RWPE2 (cell line): ENCODE measurements around the gene SPTBN4.

Experiments
- ATAC-seq: fragments of 200-7000 bp; cut with Tn5 transposase; 3 replicates; pipeline ENCODE4 v1.9.1; 2021; ENCODE audit warnings: low read depth
- DNase-seq: peaks from one replicate; pipeline ENCODE4 v3.0.0-alpha.2; 2020; ENCODE audit warnings: low spot score
- H3K27ac ChIP-seq: fragments of 450-650 bp; 2 replicates; pipeline ENCODE4 v1.5.1; 2017; ENCODE audit warnings: mild to moderate bottlenecking; ENCODE audit not compliant: poor library complexity, severe bottlenecking
- H3K27me3 ChIP-seq: fragments of 250-450 bp; sonication (Bioruptor Pico); 2 replicates; pipeline ENCODE4 v1.5.1; 2021; ENCODE audit warnings: mild to moderate bottlenecking, moderate library complexity; ENCODE audit not compliant: insufficient read depth, poor library complexity, severe bottlenecking
- H3K36me3 ChIP-seq: fragments of 250-450 bp; sonication (Bioruptor Pico); 2 replicates; pipeline ENCODE4 v1.5.1; 2020; ENCODE audit warnings: low read depth, mild to moderate bottlenecking, moderate library complexity
- H3K4me1 ChIP-seq: fragments of 250-450 bp; sonication (Bioruptor Pico); 2 replicates; pipeline ENCODE4 v1.5.1; 2021; ENCODE audit warnings: mild to moderate bottlenecking, moderate library complexity; ENCODE audit not compliant: insufficient read depth, poor library complexity, severe bottlenecking
- H3K4me3 ChIP-seq: fragments of 250-450 bp; sonication (Bioruptor Pico); 2 replicates; pipeline ENCODE4 v1.5.1; 2021; ENCODE audit warnings: mild to moderate bottlenecking, moderate library complexity; ENCODE audit not compliant: severe bottlenecking
- H3K9me3 ChIP-seq: fragments of 250-450 bp; sonication (Bioruptor Pico); 2 replicates; pipeline ENCODE4 v1.5.1; 2021; ENCODE audit warnings: mild to moderate bottlenecking, moderate library complexity; ENCODE audit not compliant: severe bottlenecking
- TF ChIP-seq, protein P1 (sequence below): fragments of 450-650 bp; IDR thresholded peaks from one replicate; pipeline ENCODE4 v1.5.1; 2017; ENCODE audit warnings: mild to moderate bottlenecking, moderate library complexity; ENCODE audit not compliant: poor library complexity, severe bottlenecking

Gene SPTBN4

DNA sequence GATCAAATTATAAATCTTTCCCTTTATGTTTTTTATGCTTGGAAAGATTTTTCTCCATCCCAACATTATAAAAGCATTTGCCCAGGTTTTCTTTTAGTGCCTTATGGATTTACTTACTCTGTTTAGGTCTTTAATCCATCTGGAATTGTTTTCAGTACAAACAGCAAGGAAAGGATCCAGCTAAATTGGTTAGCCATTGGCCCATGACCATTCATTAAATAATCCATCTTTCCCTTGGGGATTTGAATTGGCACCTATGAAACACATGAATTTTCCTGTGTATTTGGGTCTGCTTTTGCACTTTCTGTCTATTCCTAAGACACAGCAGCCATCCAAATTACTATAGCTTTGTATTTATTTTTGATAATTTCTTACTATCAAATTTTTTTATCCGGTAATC, 81.0 kb downstream of the SPTBN4 start:
- Histone ChIP-seq H3K4me1 (no peaks in the 10 kb centered on the region), H3K4me3 (no peak overlapping the region), H3K9me3 (no peaks in the 10 kb centered on the region), H3K27ac (no peak overlapping the region), H3K36me3 (no peaks in the 10 kb centered on the region), H3K27me3 (no peaks in the 10 kb centered on the region)
- TF ChIP-seq, protein P1, sequence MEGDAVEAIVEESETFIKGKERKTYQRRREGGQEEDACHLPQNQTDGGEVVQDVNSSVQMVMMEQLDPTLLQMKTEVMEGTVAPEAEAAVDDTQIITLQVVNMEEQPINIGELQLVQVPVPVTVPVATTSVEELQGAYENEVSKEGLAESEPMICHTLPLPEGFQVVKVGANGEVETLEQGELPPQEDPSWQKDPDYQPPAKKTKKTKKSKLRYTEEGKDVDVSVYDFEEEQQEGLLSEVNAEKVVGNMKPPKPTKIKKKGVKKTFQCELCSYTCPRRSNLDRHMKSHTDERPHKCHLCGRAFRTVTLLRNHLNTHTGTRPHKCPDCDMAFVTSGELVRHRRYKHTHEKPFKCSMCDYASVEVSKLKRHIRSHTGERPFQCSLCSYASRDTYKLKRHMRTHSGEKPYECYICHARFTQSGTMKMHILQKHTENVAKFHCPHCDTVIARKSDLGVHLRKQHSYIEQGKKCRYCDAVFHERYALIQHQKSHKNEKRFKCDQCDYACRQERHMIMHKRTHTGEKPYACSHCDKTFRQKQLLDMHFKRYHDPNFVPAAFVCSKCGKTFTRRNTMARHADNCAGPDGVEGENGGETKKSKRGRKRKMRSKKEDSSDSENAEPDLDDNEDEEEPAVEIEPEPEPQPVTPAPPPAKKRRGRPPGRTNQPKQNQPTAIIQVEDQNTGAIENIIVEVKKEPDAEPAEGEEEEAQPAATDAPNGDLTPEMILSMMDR: no peak
- DNase-seq: no peak
- ATAC-seq: no peak

DNA sequence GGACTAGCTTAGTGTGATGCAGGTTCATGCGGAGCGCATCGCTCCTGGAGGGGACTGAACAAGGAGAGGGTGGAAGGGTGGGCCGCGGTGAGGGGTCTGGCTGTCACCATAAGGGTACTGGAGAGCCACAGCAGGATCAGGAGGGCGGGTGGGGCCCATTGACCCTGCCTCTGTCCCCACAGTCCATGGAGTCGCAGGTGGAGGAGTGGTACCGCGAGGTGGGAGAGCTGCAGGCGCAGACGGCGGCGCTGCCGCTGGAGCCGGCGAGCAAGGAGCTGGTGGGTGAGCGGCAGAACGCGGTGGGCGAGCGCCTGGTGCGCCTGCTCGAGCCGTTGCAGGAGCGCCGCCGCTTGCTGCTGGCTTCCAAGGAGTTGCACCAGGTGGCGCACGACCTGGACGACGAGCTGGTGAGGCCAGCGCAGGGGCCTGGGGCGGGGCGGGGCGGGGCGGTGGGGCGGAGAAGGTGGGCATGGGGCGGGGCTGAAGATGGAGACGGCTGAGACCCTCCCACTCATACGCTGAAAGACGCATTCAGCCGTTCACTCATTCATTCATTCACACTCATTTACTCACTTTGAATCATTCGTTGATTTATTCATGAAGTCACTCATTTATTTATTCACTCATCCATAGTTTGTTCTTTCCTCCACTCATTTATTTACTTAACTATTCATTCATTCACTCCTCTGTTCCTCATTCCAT, 82.4 kb downstream of the SPTBN4 start:
- peak; percentile 83 for ATAC-seq
- H3K9me3 ChIP-seq: no peaks in the 10 kb centered on the region
- no peaks in the 10 kb centered on the region for H3K4me1 ChIP-seq
- no peaks in the 10 kb centered on the region for H3K36me3 ChIP-seq
- TF ChIP-seq, protein P1: peak; percentile 70
- H3K27ac ChIP-seq: no peak overlapping the region
- peaks cover 12% of the 10 kb centered on the region for H3K27me3 ChIP-seq
- no peak overlapping the region for H3K4me3 ChIP-seq
- no peak for DNase-seq

DNA sequence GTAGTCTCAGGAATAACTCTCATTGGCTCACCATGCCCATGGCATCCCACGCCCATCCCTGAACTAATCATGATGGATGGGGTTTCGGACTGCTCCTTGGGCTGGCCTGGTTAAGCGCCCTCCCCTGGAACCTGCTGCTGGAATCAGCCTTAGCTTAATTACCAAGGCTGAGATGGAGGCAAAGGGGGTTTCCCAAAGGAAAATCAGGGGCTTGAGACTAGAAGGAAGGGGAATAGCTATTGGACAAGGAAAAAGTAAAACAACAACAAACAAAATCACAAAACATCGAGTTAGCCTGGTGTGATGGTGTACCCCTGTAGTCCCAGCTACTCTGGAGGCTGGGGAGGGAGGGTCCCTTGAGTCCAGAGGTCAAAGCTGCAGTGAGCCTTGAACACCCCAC, 84.2 kb downstream of the SPTBN4 start:
- H3K4me3 ChIP-seq: no peak overlapping the region
- H3K27me3 ChIP-seq: peaks cover 27% of the 10 kb centered on the region
- H3K9me3 ChIP-seq: no peaks in the 10 kb centered on the region
- no peak overlapping the region for H3K27ac ChIP-seq
- DNase-seq (no peak), ATAC-seq (no peak)
- TF ChIP-seq, protein P1: no peak
- H3K36me3 ChIP-seq: no peaks in the 10 kb centered on the region
- no peaks in the 10 kb centered on the region for H3K4me1 ChIP-seq

DNA sequence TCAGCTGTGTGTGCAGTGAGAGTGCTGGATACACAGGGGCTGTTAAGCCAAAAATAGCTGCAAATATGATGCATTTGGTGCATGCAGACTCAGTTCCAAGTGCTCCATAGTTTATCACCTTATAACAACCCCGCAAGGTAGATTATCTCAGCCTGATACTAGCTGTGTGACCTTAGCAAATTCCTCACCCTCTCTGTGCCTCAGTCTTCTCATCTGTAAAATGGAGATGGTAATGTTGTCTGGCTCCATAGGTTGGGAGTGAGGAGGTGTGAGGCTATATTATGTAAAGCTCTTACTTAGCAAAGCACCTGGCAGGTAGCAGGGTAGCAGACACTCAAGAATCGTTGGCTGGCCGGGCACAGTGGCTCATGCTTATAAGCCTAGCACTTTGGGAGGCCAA, 86.0 kb downstream of the SPTBN4 start:
- TF ChIP-seq, protein P1: no peak
- Histone ChIP-seq H3K4me3 (no peak overlapping the region), H3K27me3 (peaks cover 27% of the 10 kb centered on the region), H3K9me3 (no peaks in the 10 kb centered on the region), H3K27ac (no peak overlapping the region), H3K4me1 (no peaks in the 10 kb centered on the region), H3K36me3 (no peaks in the 10 kb centered on the region)
- ATAC-seq (no peak), DNase-seq (no peak)
